Superior temporal gyrus (tissue), 1 donor: ENCODE results near the gene SLC6A13.
"Not testable (repeated sequence)": the region's sequence is repeated elsewhere in the genome, so short reads cannot be mapped to it uniquely, and the experiment has no call there.

Experiments used
- DNase-seq: peaks from one replicate; pipeline ENCODE4 v3.0.0-alpha.2; 2016; ENCODE audit errors: extremely low spot score

SLC6A13 gene

GRCh38 chr12:264269-264668 lies 1.6 kb upstream of the SLC6A13 start:
- DNase-seq: no peak

GRCh38 chr12:263574-263973 lies 938 bp upstream of the SLC6A13 start:
- no peak for DNase-seq

- no peak for DNase-seq
Measured at GRCh38 chr12:262113-262512, 523 bp downstream of the SLC6A13 start.

- DNase-seq: no peak
Measured at GRCh38 chr12:257521-258321, 4.9 kb downstream of the SLC6A13 start.

- DNase-seq: no peak
Measured at GRCh38 chr12:256958-257357, 5.7 kb downstream of the SLC6A13 start.

GRCh38 chr12:256225-256624 lies 6.4 kb downstream of the SLC6A13 start:
- DNase-seq: no peak

DNA sequence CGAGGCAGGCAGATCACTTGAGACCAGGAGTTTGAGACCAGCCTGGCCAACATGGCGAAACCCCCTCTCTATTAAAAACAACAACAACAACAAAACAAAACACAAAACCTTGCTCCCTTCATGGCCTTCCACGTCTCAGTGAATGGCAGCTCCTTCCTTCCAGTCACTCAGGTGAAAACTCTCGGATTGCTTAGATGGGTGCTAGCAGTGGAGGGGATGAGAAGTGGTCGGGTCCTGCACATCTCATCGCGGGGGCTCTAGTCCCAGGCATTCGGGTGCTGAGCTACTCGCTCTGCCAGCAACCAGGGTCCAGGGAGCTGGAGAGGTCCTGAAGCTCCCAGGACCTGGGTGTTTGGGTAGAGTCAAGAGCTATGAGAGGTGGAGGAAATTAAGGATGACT lies 7.7 kb downstream of the SLC6A13 start:
- DNase-seq: no peak

DNA sequence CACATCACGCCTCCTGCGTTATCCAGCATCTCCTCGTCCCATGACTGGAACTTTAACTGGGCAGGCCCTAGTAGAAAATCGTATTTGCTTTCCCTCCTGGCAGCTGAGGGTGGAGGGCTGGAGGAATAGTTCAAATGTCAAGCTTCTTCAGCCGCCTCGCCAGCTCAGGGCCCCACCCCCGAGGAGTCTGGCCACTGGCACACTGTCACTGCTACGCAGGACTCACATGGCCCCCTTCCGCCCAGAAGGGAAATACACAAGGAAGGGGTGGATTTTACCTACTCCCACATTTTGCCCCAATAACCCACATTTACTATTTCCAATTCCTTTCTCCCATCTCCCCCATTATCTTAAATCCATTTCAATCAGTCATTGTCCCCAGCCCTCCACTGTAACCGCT lies 8.6 kb downstream of the SLC6A13 start:
- no peak for DNase-seq

DNA sequence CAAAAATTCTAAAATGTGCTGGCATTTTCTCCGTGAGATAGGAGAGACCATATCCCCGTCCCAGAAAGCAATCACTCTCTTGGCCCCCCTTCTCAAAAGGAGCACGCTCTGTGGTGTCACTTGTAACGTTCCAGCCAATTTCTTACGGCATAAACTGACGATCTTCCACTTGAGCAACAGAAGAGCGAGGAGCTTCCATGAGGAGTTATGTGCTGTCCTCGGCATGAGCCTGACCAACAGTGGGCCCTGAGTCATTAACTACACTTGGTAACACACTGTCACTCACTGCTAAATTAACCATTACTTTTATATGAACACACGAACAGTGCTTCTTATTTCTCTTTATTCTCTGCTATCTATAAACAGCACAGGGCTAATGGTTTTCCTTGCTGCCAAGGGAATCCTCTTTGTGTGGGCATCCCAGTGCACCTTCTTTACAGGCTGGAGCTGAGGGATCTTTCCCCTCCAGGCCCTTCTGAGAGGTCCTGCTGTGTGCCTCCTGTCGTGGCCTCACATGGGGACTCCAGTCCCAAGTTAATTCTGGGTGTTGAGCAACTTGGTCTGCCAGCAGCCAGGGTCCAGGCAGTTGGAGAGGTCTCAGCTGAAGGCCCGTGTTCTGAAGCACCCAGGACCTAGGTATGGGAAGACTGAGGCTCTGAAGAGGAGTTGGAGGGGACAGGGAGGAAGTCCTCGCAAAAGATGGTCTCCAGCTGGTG lies 9.4 kb downstream of the SLC6A13 start:
- DNase-seq: no peak

DNA sequence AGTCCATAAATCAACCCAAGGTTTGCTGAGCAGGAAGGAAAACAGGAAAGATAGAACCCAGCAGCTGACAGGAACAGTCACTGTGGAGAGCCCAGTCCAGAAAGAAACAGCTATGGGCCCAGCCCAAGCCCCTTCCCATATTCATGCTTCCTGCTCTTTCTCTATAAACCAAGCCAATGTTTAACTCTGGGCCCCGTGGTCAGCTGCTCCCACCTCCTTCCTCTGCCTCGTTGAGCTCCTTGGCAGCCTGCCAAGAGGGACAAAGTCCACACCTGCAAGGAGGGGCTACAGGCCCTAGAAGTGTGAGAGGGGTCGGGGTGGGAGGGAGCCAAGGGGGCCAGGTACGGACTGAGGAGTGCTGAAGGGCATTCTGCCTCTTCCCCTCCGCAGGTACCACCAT lies 10.0 kb downstream of the SLC6A13 start:
- DNase-seq: no peak

DNA sequence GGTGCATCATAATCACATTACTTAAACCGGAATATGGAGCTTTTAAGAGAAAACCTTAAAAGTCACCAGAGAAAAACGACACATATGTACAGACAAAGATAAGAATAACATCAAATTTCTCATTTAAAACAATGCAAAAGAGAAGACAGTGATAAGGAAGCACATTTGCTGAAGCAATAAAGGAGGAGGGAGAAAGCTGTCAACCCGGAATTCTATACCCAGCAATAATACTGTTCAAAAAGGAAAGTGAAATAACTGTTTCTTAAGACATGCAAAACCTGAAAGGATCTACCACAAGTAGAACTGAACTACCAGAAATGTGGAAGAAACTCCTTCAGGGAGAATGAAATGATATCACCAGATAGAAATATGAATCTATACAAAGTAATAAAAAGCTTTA lies 15.4 kb downstream of the SLC6A13 start:
- DNase-seq: no peak

DNA sequence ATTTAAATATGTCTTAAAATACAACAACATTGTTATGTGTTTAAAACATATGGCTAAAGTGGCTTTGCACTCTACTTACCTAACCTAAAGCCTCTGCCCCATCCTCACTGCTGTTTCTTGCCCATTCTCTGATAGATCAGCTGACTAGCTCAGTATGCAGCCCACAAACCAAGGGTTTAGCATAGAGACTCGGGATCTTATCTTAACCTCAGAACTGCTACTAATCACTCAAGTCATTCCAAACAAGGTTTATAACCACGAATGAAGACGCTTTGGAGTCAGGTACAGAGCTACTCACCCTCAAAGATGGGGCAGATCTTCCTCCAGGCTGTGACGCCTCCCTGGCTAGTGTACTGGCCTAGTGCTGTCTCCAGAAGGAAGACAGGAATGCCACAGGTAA lies 19.3 kb downstream of the SLC6A13 start:
- DNase-seq: no peak

DNA sequence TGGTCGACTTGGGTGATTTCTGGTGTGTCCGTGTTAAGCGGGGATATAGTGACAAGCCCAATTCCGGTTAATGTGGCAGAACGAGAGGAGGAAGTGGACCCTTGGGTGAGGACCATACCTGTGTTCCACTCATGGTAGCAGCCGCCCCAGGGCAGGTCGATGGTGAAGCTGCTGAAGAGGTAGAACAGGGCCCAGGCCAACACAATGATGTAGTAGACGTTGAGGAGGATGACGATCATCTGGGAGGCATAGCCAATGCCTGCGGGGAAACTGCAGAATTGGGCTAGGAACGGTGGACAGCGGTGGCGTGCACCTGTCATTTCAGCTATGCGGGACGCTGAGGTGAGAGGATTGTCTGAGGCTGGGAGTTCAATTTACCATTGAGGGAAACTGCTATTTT lies 20.1 kb downstream of the SLC6A13 start:
- no peak for DNase-seq

DNA sequence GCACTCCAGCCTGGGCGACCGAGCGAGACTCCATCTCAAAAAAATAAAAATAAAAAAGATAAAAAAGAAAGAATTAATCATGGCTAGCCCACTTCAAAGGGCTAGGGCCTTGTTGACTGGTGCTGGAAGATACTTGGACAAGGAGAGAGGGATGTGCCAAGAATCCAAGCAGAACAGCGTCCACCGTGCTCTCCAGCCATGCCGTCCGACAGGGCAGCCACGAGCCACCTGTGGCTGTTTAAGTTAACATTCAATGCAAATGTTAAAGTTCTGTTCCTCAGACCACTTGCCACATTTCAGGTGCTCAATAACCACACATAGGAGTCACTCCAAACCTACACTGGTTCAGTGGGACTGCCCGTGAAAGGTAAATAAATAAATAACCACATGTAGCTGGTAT lies 21.4 kb downstream of the SLC6A13 start:
- DNase-seq: no peak

DNA sequence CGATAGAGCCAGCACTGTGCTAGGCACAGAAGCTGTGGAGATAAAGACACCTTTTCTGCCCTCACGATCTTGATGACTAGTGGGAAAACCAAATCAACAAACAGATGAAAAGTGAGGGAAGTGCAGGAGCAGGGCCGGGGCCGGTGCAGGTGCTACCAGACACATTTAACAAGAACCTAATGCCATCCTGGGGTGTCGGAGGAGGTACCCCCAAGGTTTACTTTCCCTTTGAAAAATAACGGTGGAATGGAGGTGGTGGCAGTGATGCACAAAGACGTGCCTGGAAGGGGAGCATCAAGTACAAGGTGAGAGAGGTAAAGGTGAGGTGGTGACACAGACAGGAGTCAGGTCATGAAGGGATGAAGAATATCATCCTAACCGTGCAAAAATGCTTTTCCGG lies 22.1 kb downstream of the SLC6A13 start:
- DNase-seq: no peak

GRCh38 chr12:238736-239398 lies 23.8 kb downstream of the SLC6A13 start:
- no peak for DNase-seq

- DNase-seq: no peak
Measured at GRCh38 chr12:238116-238515, 24.5 kb downstream of the SLC6A13 start.

GRCh38 chr12:237026-237815 lies 25.4 kb downstream of the SLC6A13 start:
- no peak for DNase-seq

- DNase-seq: no peak
Measured at GRCh38 chr12:236445-236844, 26.2 kb downstream of the SLC6A13 start.

GRCh38 chr12:235967-236366 lies 26.7 kb downstream of the SLC6A13 start:
- DNase-seq: not testable (repeated sequence)

GRCh38 chr12:234891-235415 lies 27.7 kb downstream of the SLC6A13 start:
- DNase-seq: no peak

DNA sequence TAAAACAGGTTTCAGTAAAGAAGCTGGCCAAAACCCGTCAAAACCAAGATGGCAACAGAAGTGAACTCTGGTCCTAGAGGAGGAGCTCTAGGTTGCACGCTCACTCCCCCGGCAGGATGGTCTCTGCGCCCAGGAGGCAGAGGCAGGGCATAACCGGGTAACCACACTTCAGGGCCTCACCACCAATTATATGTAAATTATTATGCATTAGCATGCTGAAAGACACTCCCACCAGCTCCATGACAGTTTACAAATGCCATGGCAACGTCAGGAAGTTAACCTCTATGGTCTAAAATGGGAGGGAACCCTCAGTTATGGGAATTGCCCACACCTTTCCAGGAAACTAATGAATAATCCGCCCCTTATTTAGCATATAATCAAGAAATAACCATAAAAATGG lies 28.6 kb downstream of the SLC6A13 start:
- DNase-seq: no peak
